Measurements from ENCODE around the gene HOMER1. TPM values are rescaled to one million over a fixed set of nuclear protein-coding genes. Genes with fewer than 3 reads are reported as not detected.

HOMER1 gene
- total RNA-seq, 6 experiments from 2014 or later, result 2.0 to 5.1 (median 2.9) TPM

GRCh38 chr5:79475152-79475466 is 38.8 kb downstream of the HOMER1 start:
- peaks cover 9% of the 10 kb centered on the region; the same call in 1 of the 2 replicates for H3K4me1 Mint-ChIP-seq (ENCODE audit: low read depth)
- H3K36me3 Mint-ChIP-seq (ENCODE audit: low read depth), result no peaks in the 10 kb centered on the region
- H3K9me3 Mint-ChIP-seq, result no peaks in the 10 kb centered on the region
- TF ChIP-seq CTCF (IDR thresholded peaks at IDR 0.05), result no peak
- H3K27me3 Mint-ChIP-seq (ENCODE audit: insufficient read depth), result no peaks in the 10 kb centered on the region
- DNase-seq, result no peak
- H3K4me3 Mint-ChIP-seq, result no peak overlapping the region
- H3K27ac Mint-ChIP-seq, result no peak overlapping the region

- Mint-ChIP-seq H3K4me3 (no peak overlapping the region), H3K27me3 (ENCODE audit: insufficient read depth) (no peaks in the 10 kb centered on the region), H3K4me1 (ENCODE audit: low read depth) (peaks cover 9% of the 10 kb centered on the region; the same call in 1 of the 2 replicates), H3K36me3 (ENCODE audit: low read depth) (no peaks in the 10 kb centered on the region), H3K27ac (no peak overlapping the region), H3K9me3 (no peaks in the 10 kb centered on the region)
- no peak for DNase-seq
- no peak for TF ChIP-seq CTCF (IDR thresholded peaks at IDR 0.05)
These were observed 39.4 kb downstream of the HOMER1 start for GRCh38 chr5:79474367-79475151.

GRCh38 chr5:79471556-79471955 is 42.4 kb downstream of the HOMER1 start:
- Mint-ChIP-seq H3K4me3 (no peak overlapping the region), H3K9me3 (no peaks in the 10 kb centered on the region), H3K27me3 (ENCODE audit: insufficient read depth) (no peaks in the 10 kb centered on the region), H3K27ac (no peak overlapping the region), H3K36me3 (ENCODE audit: low read depth) (no peaks in the 10 kb centered on the region), H3K4me1 (ENCODE audit: low read depth) (peaks cover 9% of the 10 kb centered on the region; the same call in 1 of the 2 replicates)
- no peak for TF ChIP-seq CTCF (IDR thresholded peaks at IDR 0.05)
- DNase-seq, result no peak

GRCh38 chr5:79464695-79465332 is 49.1 kb downstream of the HOMER1 start:
- Mint-ChIP-seq H3K4me3 (peak overlapping the region; percentile 27; the same call in 1 of the 2 replicates), H3K27me3 (ENCODE audit: insufficient read depth) (no peaks in the 10 kb centered on the region), H3K9me3 (no peaks in the 10 kb centered on the region), H3K36me3 (ENCODE audit: low read depth) (no peaks in the 10 kb centered on the region), H3K4me1 (ENCODE audit: low read depth) (peaks cover 5% of the 10 kb centered on the region; the same call in 1 of the 2 replicates), H3K27ac (no peak overlapping the region)
- TF ChIP-seq CTCF (IDR thresholded peaks at IDR 0.05), result peak; percentile 85
- peak; percentile 40 for DNase-seq

GRCh38 chr5:79464278-79464677 is 49.7 kb downstream of the HOMER1 start:
- Mint-ChIP-seq H3K27ac (no peak overlapping the region), H3K4me1 (ENCODE audit: low read depth) (peaks cover 5% of the 10 kb centered on the region; the same call in 1 of the 2 replicates), H3K27me3 (ENCODE audit: insufficient read depth) (no peaks in the 10 kb centered on the region), H3K9me3 (no peaks in the 10 kb centered on the region), H3K36me3 (ENCODE audit: low read depth) (no peaks in the 10 kb centered on the region), H3K4me3 (no peak overlapping the region; the same call in 1 of the 2 replicates)
- TF ChIP-seq CTCF (IDR thresholded peaks at IDR 0.05), result no peak
- DNase-seq, result no peak
